CD4-positive, CD25-positive, alpha-beta regulatory T cell (primary cell): Measurements from ENCODE around the gene MCM3. TPM values are rescaled to one million over a fixed set of nuclear protein-coding genes. Genes with fewer than 3 reads are reported as not detected.

ENCODE experiments used
- ATAC-seq, 2 donors: fragments of 150-1000 bp; cut with Tn5 transposase; one replicate each; pipeline ENCODE4 v1.10.0; 2021; ENCODE audit warnings: low read depth in 2 of 2, moderate number of reproducible peaks in 2 of 2, moderate library complexity in 1 of 2
- DNase-seq, 3 donors: peaks; one replicate each; pipeline versions ENCODE4 v3.0.0 to v3.0.0-alpha.2; 2012 to 2022; ENCODE audit warnings: mixed read lengths in 1 of 3
- H3K27ac ChIP-seq: one replicate; pipeline ENCODE4 v1.7.0; 2013; ENCODE audit warnings: mild to moderate bottlenecking, low read length; ENCODE audit not compliant: insufficient read depth, poor library complexity, severe bottlenecking
- H3K27me3 ChIP-seq: one replicate; pipeline ENCODE4 v1.7.0; 2013; ENCODE audit warnings: low read length; ENCODE audit not compliant: control insufficient read depth, insufficient read depth
- H3K36me3 ChIP-seq: one replicate; pipeline ENCODE4 v1.7.0; 2013; ENCODE audit warnings: mild to moderate bottlenecking, low read length, moderate library complexity; ENCODE audit not compliant: control insufficient read depth, insufficient read depth
- H3K4me1 ChIP-seq: 2 replicates; pipeline ENCODE4 v1.7.0; 2013; ENCODE audit warnings: mild to moderate bottlenecking, low read length; ENCODE audit not compliant: insufficient read depth, control insufficient read depth, poor library complexity, severe bottlenecking
- H3K4me3 ChIP-seq: one replicate; pipeline ENCODE4 v1.7.0; 2013; ENCODE audit warnings: low read depth, mild to moderate bottlenecking, low read length, moderate library complexity
- H3K9me3 ChIP-seq, 2 experiments: 1 replicate in 1 of 2; 2 replicates in 1 of 2; pipeline ENCODE4 v1.7.0; 2013; ENCODE audit warnings: low read length in 2 of 2, mild to moderate bottlenecking in 1 of 2, moderate library complexity in 1 of 2; ENCODE audit not compliant: control insufficient read depth in 2 of 2
- H3K27ac Mint-ChIP-seq, 3 donors: one replicate each; pipeline ENCODE4 v1.8.0; 2020 to 2022; ENCODE audit warnings: mild to moderate bottlenecking in 3 of 3, mixed read lengths in 3 of 3, moderate library complexity in 2 of 3
- H3K27me3 Mint-ChIP-seq: one replicate; pipeline ENCODE4 v1.8.0; 2022; ENCODE audit warnings: mild to moderate bottlenecking, mixed read lengths
- H3K36me3 Mint-ChIP-seq: one replicate; pipeline ENCODE4 v1.8.0; 2020; ENCODE audit warnings: mixed read lengths
- H3K4me1 Mint-ChIP-seq, 4 donors: one replicate each; pipeline ENCODE4 v1.8.0; 2020 to 2022; ENCODE audit warnings: mixed read lengths in 4 of 4, mild to moderate bottlenecking in 1 of 4
- H3K4me3 Mint-ChIP-seq, 4 donors: one replicate each; pipeline ENCODE4 v1.8.0; 2020 to 2022; ENCODE audit warnings: mild to moderate bottlenecking in 4 of 4, mixed read lengths in 4 of 4, moderate library complexity in 3 of 4
- H3K9me3 Mint-ChIP-seq, 7 donors: one replicate each; pipeline ENCODE4 v1.8.0; 2020 to 2022; ENCODE audit warnings: mixed read lengths in 7 of 7, mild to moderate bottlenecking in 3 of 7, moderate library complexity in 2 of 7
- polyA plus RNA-seq, 4 donors: library from polyadenylated mRNA; unstranded; fragments of 300-500 nt; fragmentation: Illumina TruSeq; gene quantifications; one replicate each; pipeline ENCODE4 v1.2.3, GENCODE V29; 2021
- total RNA-seq: library from RNA; stranded (reverse); gene quantifications from one replicate; pipeline ENCODE4 v1.2.3, GENCODE V29; 2022

The MCM3 gene
- total and polyA plus RNA-seq, 5 donors from 2014 or later, result 24.5 to 67.8 (median 61.4) TPM

DNA sequence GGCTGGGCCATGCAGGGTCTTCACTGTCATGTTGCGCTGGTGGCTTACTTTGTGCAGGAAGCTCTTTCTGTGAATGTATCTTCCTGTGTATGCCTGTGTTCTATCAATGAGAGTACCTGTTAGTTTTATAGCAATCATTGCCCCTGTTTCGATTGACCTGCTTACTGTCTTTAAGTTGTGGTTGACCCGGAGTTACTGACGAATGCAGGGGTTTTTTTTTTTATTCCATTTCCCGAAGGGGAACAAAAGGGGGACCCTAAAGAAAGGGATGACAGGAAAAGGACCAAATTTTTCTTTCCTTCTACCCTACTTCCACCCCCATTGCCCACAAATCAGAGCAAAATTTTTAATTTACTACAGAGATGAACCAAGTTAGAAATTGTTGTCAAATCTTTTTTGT lies 40.1 kb downstream of the MCM3 start, which contains the start of gene IL17F:
TSS of gene IL17F (minus strand) at position 101 of the 400 bp plus-strand sequence. CDS start at position 30, 71 bp downstream.
- no peaks in the 10 kb centered on the region for H3K4me1 ChIP-seq
- no peak within 1 kb of the TSS for H3K27ac ChIP-seq
- Mint-ChIP-seq H3K4me3 (no peak within 1 kb of the TSS), H3K27ac (no peak within 1 kb of the TSS), H3K9me3 (peaks cover 0 to 3% (median 0%) of the 10 kb centered on the region in 7 donors), H3K4me1 (no peaks in the 10 kb centered on the region), H3K27me3 (peaks cover 24% of the 10 kb centered on the region), H3K36me3 (no peaks in the 10 kb centered on the region)
- DNase-seq, result no peak
- H3K9me3 ChIP-seq, result no peaks in the 10 kb centered on the region
- ATAC-seq, result no peak
- no peak within 1 kb of the TSS for H3K4me3 ChIP-seq
- no peaks in the 10 kb centered on the region for H3K36me3 ChIP-seq
- peaks cover 10% of the 10 kb centered on the region for H3K27me3 ChIP-seq

DNA sequence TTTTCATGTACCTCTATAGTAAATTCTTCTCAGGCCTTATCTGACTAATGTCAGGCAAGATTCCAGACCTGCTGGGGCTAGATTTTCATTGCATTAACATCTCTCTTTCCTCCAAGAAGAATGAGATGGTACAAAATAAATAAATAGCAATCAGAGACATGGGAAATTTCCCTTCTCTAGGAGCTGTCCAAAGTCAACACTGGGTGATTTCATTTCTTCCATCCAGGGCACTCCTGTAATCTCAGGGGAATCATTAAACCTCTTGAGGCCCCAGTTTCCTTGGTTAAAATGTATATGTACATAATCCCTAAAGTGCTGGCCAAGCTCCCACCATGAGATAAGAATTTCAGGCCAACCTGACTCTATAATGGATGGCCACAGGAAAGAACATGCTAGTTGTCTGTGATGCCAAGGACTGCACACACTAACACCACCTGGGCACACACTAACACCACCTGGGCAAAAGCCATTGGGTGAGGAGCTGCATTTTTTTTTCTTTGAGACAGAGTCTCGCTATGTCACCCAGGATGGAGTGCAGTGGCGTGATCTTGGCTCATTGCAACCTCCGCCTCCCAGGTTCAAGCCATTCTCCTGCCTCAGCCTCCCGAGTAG lies 41.2 kb downstream of the MCM3 start:
- Mint-ChIP-seq H3K36me3 (no peaks in the 10 kb centered on the region), H3K4me1 (no peaks in the 10 kb centered on the region), H3K27ac (no peak overlapping the region), H3K4me3 (no peak overlapping the region), H3K9me3 (no peaks in the 10 kb centered on the region), H3K27me3 (peaks cover 23% of the 10 kb centered on the region)
- no peaks in the 10 kb centered on the region for H3K9me3 ChIP-seq
- no peaks in the 10 kb centered on the region for H3K36me3 ChIP-seq
- no peak overlapping the region for H3K4me3 ChIP-seq
- no peak for DNase-seq
- H3K27ac ChIP-seq, result no peak overlapping the region
- ATAC-seq, result no peak
- no peaks in the 10 kb centered on the region for H3K4me1 ChIP-seq
- peaks cover 6% of the 10 kb centered on the region for H3K27me3 ChIP-seq

DNA sequence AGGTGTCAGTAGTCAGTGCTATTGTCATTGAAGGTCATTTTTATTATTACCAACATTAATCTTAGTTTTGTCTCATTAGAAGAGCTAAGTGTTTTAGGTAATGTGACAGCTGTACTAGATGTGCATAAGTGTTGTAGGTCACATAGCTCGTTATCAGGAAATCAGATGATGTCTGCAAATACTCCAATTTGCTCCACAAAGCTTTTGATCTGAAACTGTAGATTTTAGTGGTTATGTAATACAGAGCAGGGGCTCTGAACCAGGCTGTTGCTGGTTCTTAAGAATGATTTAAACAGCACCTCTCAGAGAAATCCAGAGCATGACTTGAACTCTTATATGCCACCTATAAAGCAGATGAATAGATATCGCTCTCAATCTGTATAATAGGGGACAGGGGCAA lies 42.7 kb downstream of the MCM3 start:
- Histone ChIP-seq H3K27me3 (peaks cover 4% of the 10 kb centered on the region), H3K36me3 (no peaks in the 10 kb centered on the region), H3K4me1 (no peaks in the 10 kb centered on the region), H3K9me3 (no peaks in the 10 kb centered on the region), H3K27ac (no peak overlapping the region), H3K4me3 (no peak overlapping the region)
- no peak overlapping the region for H3K4me3 Mint-ChIP-seq
- H3K4me1 Mint-ChIP-seq, result no peaks in the 10 kb centered on the region
- H3K27me3 Mint-ChIP-seq, result peaks cover 18% of the 10 kb centered on the region
- no peak overlapping the region for H3K27ac Mint-ChIP-seq
- ATAC-seq (no peak), DNase-seq (no peak)
- no peaks in the 10 kb centered on the region for H3K36me3 Mint-ChIP-seq
- H3K9me3 Mint-ChIP-seq, result no peaks in the 10 kb centered on the region

DNA sequence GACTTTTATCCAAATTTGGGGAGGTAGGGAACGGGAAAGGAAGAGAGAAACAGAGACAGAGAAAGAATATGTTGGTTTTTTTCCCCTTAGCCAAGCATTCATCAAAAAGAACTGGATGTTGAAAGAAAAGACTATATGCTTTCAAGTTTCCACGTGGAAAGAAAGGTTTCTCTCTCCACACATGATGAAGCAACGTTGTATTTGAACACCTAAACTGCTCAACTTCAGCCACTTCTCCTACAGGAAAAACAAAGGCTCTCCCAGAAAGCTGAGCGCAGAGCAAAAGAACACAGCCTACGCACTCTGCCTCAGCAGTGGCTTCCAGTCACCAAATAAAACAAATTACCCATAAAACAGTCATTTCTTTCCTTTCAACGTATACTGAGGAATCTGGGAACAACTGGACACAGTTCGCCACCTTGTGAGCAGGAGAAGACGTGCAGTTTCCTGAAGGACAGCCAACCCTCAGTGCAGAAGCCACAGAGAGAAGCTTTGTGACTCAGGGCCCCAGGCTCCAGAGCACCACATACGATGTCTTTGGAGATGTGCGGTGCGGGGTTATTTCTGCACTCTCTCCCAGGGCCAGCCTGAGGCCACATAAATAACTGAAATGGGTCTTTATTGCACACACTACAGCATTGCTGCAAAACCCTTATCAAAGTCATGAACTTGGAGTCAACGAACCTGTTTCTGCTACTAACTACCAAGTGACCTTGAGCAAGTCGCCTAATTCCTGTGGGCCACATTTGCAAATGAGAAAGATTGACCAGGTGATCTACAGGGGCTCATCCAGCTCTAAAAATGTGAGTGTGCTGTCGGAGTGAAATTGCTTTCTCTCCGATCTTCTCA lies 50.3 kb downstream of the MCM3 start:
- no peaks in the 10 kb centered on the region for H3K9me3 ChIP-seq
- H3K4me1 ChIP-seq, result no peaks in the 10 kb centered on the region
- Mint-ChIP-seq H3K9me3 (no peaks in the 10 kb centered on the region), H3K4me1 (no peaks in the 10 kb centered on the region), H3K36me3 (no peaks in the 10 kb centered on the region), H3K27ac (no peak overlapping the region), H3K27me3 (peaks cover 7% of the 10 kb centered on the region), H3K4me3 (no peak overlapping the region)
- no peaks in the 10 kb centered on the region for H3K36me3 ChIP-seq
- peaks cover 9% of the 10 kb centered on the region for H3K27me3 ChIP-seq
- no peak overlapping the region for H3K4me3 ChIP-seq
- H3K27ac ChIP-seq, result no peak overlapping the region
- ATAC-seq, result no peak
- peak in 1 of 3 donors; percentile 4 for DNase-seq

GRCh38 chr6:52233005-52233404 lies 51.5 kb downstream of the MCM3 start:
- Mint-ChIP-seq H3K27me3 (peaks cover 7% of the 10 kb centered on the region), H3K27ac (no peak overlapping the region), H3K4me3 (no peak overlapping the region), H3K9me3 (no peaks in the 10 kb centered on the region), H3K36me3 (no peaks in the 10 kb centered on the region), H3K4me1 (peaks cover 0 to 2% (median 1%) of the 10 kb centered on the region in 4 donors)
- no peak overlapping the region for H3K4me3 ChIP-seq
- DNase-seq, result no peak
- ATAC-seq, result no peak
- no peak overlapping the region for H3K27ac ChIP-seq
- H3K4me1 ChIP-seq, result no peaks in the 10 kb centered on the region
- H3K9me3 ChIP-seq, result no peaks in the 10 kb centered on the region
- H3K36me3 ChIP-seq, result no peaks in the 10 kb centered on the region
- H3K27me3 ChIP-seq, result peaks cover 9% of the 10 kb centered on the region

DNA sequence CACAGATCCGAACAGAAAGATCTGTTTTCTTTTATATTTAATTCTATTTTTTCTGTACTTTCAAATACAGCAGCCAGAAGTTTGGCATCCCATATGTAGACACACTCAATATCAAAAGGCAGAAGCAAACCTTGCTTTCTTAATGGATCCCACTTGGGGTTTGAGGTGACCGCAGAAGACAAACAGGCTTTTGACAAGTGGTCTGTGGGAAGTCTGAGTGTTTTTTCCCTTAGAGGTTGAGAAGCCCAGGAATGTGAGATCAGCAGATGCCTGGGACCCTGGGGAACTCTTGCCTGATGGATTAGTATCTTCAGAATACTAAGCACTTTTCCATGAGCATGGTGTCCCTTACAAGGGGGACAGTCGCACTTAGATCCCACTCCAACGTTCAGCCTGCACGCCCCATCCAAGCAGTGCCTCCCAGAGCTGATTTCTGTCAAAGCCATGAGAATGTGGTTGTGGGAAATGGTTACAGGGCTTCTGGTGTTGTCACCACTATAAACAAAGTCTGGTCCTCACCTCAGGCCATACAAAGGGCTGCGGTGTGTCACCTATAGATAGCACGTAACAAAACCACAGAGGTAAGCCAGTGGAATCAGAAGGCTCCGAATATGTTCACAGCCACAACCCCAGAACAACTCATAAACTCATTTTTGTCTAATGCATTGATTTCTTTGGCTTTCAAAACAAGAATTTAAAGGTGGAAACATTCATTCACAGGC lies 53.0 kb downstream of the MCM3 start:
- no peaks in the 10 kb centered on the region for H3K9me3 ChIP-seq
- no peak for ATAC-seq
- Mint-ChIP-seq H3K9me3 (no peaks in the 10 kb centered on the region), H3K4me3 (no peak overlapping the region), H3K27me3 (peaks cover 7% of the 10 kb centered on the region), H3K4me1 (peaks cover 0 to 13% (median 9%) of the 10 kb centered on the region in 4 donors), H3K36me3 (no peaks in the 10 kb centered on the region), H3K27ac (no peak overlapping the region)
- peaks cover 9% of the 10 kb centered on the region for H3K27me3 ChIP-seq
- no peak overlapping the region for H3K27ac ChIP-seq
- no peak for DNase-seq
- H3K4me1 ChIP-seq, result no peaks in the 10 kb centered on the region
- H3K36me3 ChIP-seq, result no peaks in the 10 kb centered on the region
- no peak overlapping the region for H3K4me3 ChIP-seq

- H3K9me3 ChIP-seq, result no peaks in the 10 kb centered on the region
- ATAC-seq, result no peak
- Mint-ChIP-seq H3K4me1 (peaks cover 0 to 13% (median 9%) of the 10 kb centered on the region in 4 donors), H3K9me3 (no peaks in the 10 kb centered on the region), H3K4me3 (no peak overlapping the region), H3K27ac (no peak overlapping the region), H3K36me3 (no peaks in the 10 kb centered on the region), H3K27me3 (peaks cover 6% of the 10 kb centered on the region)
- H3K4me3 ChIP-seq, result no peak overlapping the region
- no peak for DNase-seq
- H3K27ac ChIP-seq, result no peak overlapping the region
- no peaks in the 10 kb centered on the region for H3K36me3 ChIP-seq
- no peaks in the 10 kb centered on the region for H3K4me1 ChIP-seq
- peaks cover 4% of the 10 kb centered on the region for H3K27me3 ChIP-seq
These were observed 53.9 kb downstream of the MCM3 start for GRCh38 chr6:52230685-52231084.
